Inflammatory macrophage (primary cell): ENCODE data around the gene HSD11B1.
A peak's percentile ranks its signal among the peaks of the same experiment; 100 is the strongest.

ENCODE experiments used
- DNase-seq, 2 donors: peaks; one replicate each; pipeline ENCODE4 v3.0.0-alpha.2; 2020 to 2022

Gene HSD11B1

GRCh38 chr1:209756615-209757445 lies 52.2 kb downstream of the HSD11B1 start:
- peak; percentile 74 to 76 for DNase-seq

GRCh38 chr1:209758400-209758799 lies 53.8 kb downstream of the HSD11B1 start:
- no peak for DNase-seq

- DNase-seq: no peak
These were observed 55.2 kb downstream of the HSD11B1 start for GRCh38 chr1:209759829-209760359.

GRCh38 chr1:209761011-209761635 lies 56.5 kb downstream of the HSD11B1 start:
- peak; percentile 68 to 81 for DNase-seq

- peak; percentile 85 to 90 for DNase-seq
These were observed 61.4 kb downstream of the HSD11B1 start for GRCh38 chr1:209766051-209766450.

GRCh38 chr1:209767096-209767495 lies 62.5 kb downstream of the HSD11B1 start:
- DNase-seq: no peak

- DNase-seq: peak in 1 of 2 donors; percentile 38
These were observed 63.1 kb downstream of the HSD11B1 start for GRCh38 chr1:209767706-209768105.

- DNase-seq: no peak
These were observed 63.7 kb downstream of the HSD11B1 start for GRCh38 chr1:209768354-209768774.

- peak; percentile 78 to 80 for DNase-seq
These were observed 64.7 kb downstream of the HSD11B1 start for GRCh38 chr1:209769171-209769904.

- peak; percentile 37 to 48 for DNase-seq
These were observed 65.3 kb downstream of the HSD11B1 start for GRCh38 chr1:209769971-209770370.

- DNase-seq: no peak
These were observed 66.2 kb downstream of the HSD11B1 start for GRCh38 chr1:209770636-209771415.

GRCh38 chr1:209772126-209772525 lies 67.5 kb downstream of the HSD11B1 start:
- no peak for DNase-seq

- peak in 1 of 2 donors; percentile 23 for DNase-seq
These were observed 69.9 kb downstream of the HSD11B1 start for GRCh38 chr1:209774592-209774991.

GRCh38 chr1:209775678-209776077 lies 71.0 kb downstream of the HSD11B1 start:
- DNase-seq: no peak

- no peak for DNase-seq
These were observed 72.9 kb downstream of the HSD11B1 start for GRCh38 chr1:209777587-209777986.

GRCh38 chr1:209778102-209778501 lies 73.5 kb downstream of the HSD11B1 start:
- no peak for DNase-seq

GRCh38 chr1:209780268-209780667 lies 75.6 kb downstream of the HSD11B1 start:
- DNase-seq: no peak

- no peak for DNase-seq
These were observed 78.7 kb downstream of the HSD11B1 start for GRCh38 chr1:209783386-209783785.
